Chondrocyte (in vitro differentiated cells): Measurements from ENCODE around the gene TMPRSS4. TPM values are rescaled to one million over a fixed set of nuclear protein-coding genes. Genes with fewer than 3 reads are reported as not detected.
"Not testable (repeated sequence)": the region's sequence is repeated elsewhere in the genome, so short reads cannot be mapped to it uniquely, and the experiment has no call there.

ENCODE experiments used
- DNase-seq: peaks from one replicate; pipeline ENCODE4 v3.0.0; 2021; ENCODE audit warnings: mixed read lengths, low spot score
- H3K27ac Mint-ChIP-seq: one replicate; pipeline ENCODE4 v1.8.0; 2021; ENCODE audit warnings: mild to moderate bottlenecking, moderate library complexity, mixed read lengths; ENCODE audit not compliant: unreplicated experiment
- H3K27me3 Mint-ChIP-seq: 2 replicates; pipeline ENCODE4 v1.8.0; 2021; ENCODE audit warnings: low read depth, mixed read lengths
- H3K36me3 Mint-ChIP-seq: 2 replicates; pipeline ENCODE4 v1.8.0; 2021; ENCODE audit warnings: low read depth, mixed read lengths
- H3K4me1 Mint-ChIP-seq: 2 replicates; pipeline ENCODE4 v1.8.0; 2021; ENCODE audit warnings: low read depth, mild to moderate bottlenecking, mixed read lengths
- H3K4me3 Mint-ChIP-seq: one replicate; pipeline ENCODE4 v1.8.0; 2021; ENCODE audit warnings: mild to moderate bottlenecking, moderate library complexity, mixed read lengths; ENCODE audit not compliant: unreplicated experiment
- H3K9me3 Mint-ChIP-seq: 2 replicates; pipeline ENCODE4 v1.8.0; 2021; ENCODE audit warnings: low read depth, mixed read lengths
- total RNA-seq: library from RNA; stranded (reverse); gene quantifications from 3 replicates; pipeline ENCODE4 v1.2.1, GENCODE V29; 2021
- TF ChIP-seq, protein P1 (sequence below): fragments of 200-600 bp; sonication (generic); IDR thresholded peaks from 2 replicates; pipeline ENCODE4 v1.5.0; 2021; ENCODE audit warnings: antibody characterized with exemption, mild to moderate bottlenecking, moderate library complexity

The TMPRSS4 gene
- total RNA-seq, 1 donor from 2014 or later: not detected

DNA sequence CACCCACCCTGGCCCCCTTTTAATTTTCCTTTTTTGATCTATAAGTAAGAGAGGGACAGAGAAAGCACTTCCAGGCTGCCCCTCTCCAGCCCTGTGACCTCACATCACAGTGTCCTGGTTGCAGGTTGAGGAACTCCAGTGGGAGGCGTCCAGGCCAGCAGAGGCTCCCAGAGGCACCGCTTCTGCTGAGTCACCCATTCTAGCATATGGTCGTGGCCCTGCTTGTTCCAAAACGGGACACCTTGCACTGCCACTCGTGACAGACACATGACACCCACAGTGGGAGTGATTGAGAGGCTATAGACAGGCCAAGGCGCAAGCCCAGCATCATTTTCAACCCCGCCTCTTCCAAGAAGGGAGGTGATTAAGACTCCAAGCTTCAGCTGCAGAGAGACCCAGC lies 16.0 kb upstream of the TMPRSS4 start:
- TF ChIP-seq, protein P1, sequence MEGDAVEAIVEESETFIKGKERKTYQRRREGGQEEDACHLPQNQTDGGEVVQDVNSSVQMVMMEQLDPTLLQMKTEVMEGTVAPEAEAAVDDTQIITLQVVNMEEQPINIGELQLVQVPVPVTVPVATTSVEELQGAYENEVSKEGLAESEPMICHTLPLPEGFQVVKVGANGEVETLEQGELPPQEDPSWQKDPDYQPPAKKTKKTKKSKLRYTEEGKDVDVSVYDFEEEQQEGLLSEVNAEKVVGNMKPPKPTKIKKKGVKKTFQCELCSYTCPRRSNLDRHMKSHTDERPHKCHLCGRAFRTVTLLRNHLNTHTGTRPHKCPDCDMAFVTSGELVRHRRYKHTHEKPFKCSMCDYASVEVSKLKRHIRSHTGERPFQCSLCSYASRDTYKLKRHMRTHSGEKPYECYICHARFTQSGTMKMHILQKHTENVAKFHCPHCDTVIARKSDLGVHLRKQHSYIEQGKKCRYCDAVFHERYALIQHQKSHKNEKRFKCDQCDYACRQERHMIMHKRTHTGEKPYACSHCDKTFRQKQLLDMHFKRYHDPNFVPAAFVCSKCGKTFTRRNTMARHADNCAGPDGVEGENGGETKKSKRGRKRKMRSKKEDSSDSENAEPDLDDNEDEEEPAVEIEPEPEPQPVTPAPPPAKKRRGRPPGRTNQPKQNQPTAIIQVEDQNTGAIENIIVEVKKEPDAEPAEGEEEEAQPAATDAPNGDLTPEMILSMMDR: no peak
- H3K4me3 Mint-ChIP-seq: no peak overlapping the region
- H3K36me3 Mint-ChIP-seq: no peaks in the 10 kb centered on the region
- H3K27me3 Mint-ChIP-seq: peaks cover 28% of the 10 kb centered on the region
- H3K4me1 Mint-ChIP-seq: no peaks in the 10 kb centered on the region
- DNase-seq: no peak
- H3K9me3 Mint-ChIP-seq: no peaks in the 10 kb centered on the region
- H3K27ac Mint-ChIP-seq: no peak overlapping the region

DNA sequence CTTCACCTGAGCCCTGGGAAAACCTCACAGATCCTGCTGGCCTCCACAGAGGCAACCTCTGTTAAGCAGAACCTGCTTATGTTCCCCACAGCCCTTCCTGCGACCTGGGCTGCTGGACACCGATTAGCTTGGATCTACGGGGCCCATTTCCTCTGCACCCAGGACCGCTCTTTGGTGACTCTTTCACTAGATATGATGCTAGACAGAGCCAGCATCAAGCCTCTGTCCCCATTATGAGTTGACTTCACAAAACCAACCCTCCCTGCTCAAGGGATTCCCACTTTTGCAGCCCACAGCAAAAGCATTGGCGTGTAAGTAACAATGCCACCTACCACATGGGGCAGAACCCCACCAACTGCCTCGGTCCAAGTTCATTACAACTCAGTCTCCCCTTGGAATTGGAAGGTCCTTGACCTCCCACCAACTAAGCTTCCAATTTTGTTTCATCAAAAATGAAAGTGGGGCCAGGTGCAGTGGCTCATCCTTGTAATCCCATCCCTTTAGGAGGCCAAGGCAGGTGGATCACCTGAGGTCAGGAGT lies 15.2 kb upstream of the TMPRSS4 start:
- no peak for DNase-seq
- TF ChIP-seq, protein P1: no peak
- Mint-ChIP-seq H3K27ac (no peak overlapping the region), H3K4me3 (no peak overlapping the region), H3K27me3 (peaks cover 29% of the 10 kb centered on the region), H3K36me3 (no peaks in the 10 kb centered on the region), H3K9me3 (no peaks in the 10 kb centered on the region), H3K4me1 (no peaks in the 10 kb centered on the region)

DNA sequence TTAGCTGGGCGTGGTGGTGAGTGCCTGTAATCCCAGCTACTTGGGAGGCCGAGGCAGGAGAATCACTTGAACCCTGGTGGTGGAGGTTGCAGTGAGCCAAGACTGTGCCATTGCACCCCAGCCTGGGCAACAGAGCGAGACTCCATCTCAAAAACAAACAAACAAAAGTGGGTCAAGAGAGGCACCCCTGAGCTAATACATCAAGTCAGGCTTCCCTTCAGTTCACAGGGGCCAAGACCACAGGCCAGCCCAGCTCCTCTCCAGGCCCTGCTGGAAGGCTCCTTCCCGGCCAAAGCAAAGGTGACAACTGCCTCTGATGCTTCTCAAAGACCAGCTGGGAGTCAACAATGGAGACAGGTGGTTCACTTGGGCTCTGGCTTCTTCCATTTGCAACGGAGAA lies 14.7 kb upstream of the TMPRSS4 start:
- H3K4me3 Mint-ChIP-seq, H3K4me1 Mint-ChIP-seq, H3K9me3 Mint-ChIP-seq, DNase-seq, H3K27ac Mint-ChIP-seq, H3K36me3 Mint-ChIP-seq: not testable (repeated sequence)
- peaks cover 24% of the 10 kb centered on the region for H3K27me3 Mint-ChIP-seq

DNA sequence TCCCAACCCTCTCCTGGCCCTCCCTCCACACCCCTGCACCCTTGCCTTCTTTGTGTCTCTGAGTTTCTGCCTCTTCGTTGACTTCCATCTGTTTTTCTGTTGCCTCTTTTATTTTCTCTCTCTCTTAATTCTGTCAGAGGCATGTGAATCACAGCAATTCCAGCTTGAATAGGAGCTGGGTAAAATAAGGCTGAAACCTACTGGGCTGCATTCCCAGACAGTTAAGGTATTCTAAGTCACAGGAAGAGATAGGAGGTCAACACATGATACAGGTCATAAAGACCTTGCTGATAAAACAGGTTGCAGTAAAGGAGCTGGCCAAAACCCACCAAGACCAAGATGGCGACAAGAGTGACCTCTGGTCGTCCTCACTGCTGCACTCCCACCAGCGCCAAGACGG lies 14.2 kb upstream of the TMPRSS4 start:
- not testable (repeated sequence) for H3K36me3 Mint-ChIP-seq, H3K27ac Mint-ChIP-seq, H3K9me3 Mint-ChIP-seq, H3K4me3 Mint-ChIP-seq, DNase-seq, H3K4me1 Mint-ChIP-seq
- H3K27me3 Mint-ChIP-seq: peaks cover 19% of the 10 kb centered on the region

DNA sequence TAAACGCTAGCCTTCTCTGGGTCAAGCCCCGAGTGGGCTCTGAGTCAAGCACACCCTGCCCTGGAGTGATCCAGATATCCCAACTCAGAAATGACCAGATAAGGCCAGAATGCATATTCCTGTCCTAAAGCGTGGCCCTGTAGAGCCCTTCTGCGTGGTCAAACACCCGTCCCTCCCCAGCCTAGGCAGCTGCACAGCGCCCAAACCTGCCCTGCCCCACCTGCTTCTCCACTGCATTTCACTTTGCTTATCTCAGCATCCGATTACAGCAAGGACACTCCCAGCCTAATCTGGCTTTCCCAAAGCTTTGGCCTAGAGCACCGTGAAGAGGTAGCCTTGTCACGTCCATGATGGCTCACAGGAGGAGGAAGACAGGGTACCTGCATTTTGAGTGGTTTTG lies 11.9 kb upstream of the TMPRSS4 start:
- peaks cover 24% of the 10 kb centered on the region for H3K27me3 Mint-ChIP-seq
- no peak for DNase-seq
- H3K27ac Mint-ChIP-seq: no peak overlapping the region
- H3K4me3 Mint-ChIP-seq: no peak overlapping the region
- no peaks in the 10 kb centered on the region for H3K4me1 Mint-ChIP-seq
- TF ChIP-seq, protein P1: no peak
- H3K36me3 Mint-ChIP-seq: no peaks in the 10 kb centered on the region
- H3K9me3 Mint-ChIP-seq: no peaks in the 10 kb centered on the region

DNA sequence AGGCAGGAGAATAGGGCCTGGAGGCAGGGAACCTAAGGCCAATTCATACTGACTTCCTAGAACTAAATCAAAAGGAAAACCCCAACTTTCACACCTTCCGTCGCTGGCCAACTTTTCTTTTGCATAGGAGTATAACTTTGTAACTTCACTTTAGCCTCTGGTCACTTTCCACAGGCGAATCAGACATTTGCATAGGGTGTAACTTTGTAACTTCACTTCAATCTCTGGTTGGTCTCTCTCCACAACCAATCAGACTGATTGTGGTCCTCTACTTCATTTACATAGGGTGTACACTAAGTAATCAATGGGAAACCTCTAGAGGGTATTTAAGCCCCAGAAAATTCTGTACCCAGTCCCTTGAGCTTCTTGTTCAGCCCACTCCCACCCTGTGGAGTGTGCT lies 11.5 kb upstream of the TMPRSS4 start:
- H3K36me3 Mint-ChIP-seq: no peaks in the 10 kb centered on the region
- TF ChIP-seq, protein P1: no peak
- peaks cover 24% of the 10 kb centered on the region for H3K27me3 Mint-ChIP-seq
- DNase-seq: no peak
- no peak overlapping the region for H3K27ac Mint-ChIP-seq
- no peaks in the 10 kb centered on the region for H3K4me1 Mint-ChIP-seq
- H3K9me3 Mint-ChIP-seq: no peaks in the 10 kb centered on the region
- H3K4me3 Mint-ChIP-seq: no peak overlapping the region
